ENCODE measurements around the gene FDXR. TPM values are rescaled to one million over a fixed set of nuclear protein-coding genes. Genes with fewer than 3 reads are reported as not detected.
"Not testable (repeated sequence)": the region's sequence is repeated elsewhere in the genome, so short reads cannot be mapped to it uniquely, and the experiment has no call there.

FDXR gene
- total and polyA plus RNA-seq, 2 donors (not counting 3 experiments of a cell fraction or from before 2014, with no cell fraction given): 19.7 to 33.4 TPM

GRCh38 chr17:74870028-74870427 lies 2.8 kb downstream of the FDXR start:
- H3K27ac ChIP-seq (ENCODE audit: insufficient read depth, low read depth, low read length); BruUV-seq (replicated peaks); DNase-seq (ENCODE audit: low read depth, low spot score); H3K9ac ChIP-seq (replicated peaks; ENCODE audit: extremely low read depth, insufficient read depth, low read length); H3K9me3 ChIP-seq (replicated peaks; ENCODE audit: control insufficient read depth, insufficient read depth, low read length); H3K9me1 ChIP-seq (replicated peaks; ENCODE audit: control insufficient read depth, extremely low read depth, insufficient read depth, low read length); H3K4me2 ChIP-seq (ENCODE audit: insufficient read depth, low read length); FAIRE-seq; dilution Hi-C loops (cut with MboI; ENCODE audit: extremely low pct_ligation_motif_present, low sequenced_read_pairs); H4K20me1 ChIP-seq (replicated peaks; ENCODE audit: control insufficient read depth, extremely low read depth, insufficient read depth, low read length); H2AFZ ChIP-seq (ENCODE audit: low read depth, low read length); H3K36me3 ChIP-seq (ENCODE audit: control insufficient read depth in 2 of 2, extremely low read depth in 1 of 2, insufficient read depth in 2 of 2, low read length in 2 of 2); H3K79me2 ChIP-seq (ENCODE audit: control insufficient read depth, insufficient read depth, low read length); H3K4me3 ChIP-seq (replicated peaks in 1 of 3; ENCODE audit: insufficient read depth in 1 of 3, low read depth in 1 of 3, low read length in 3 of 3); H3K27me3 ChIP-seq (ENCODE audit: control insufficient read depth in 2 of 2, insufficient read depth in 2 of 2, low read length in 2 of 2): not testable (repeated sequence)
- CTCF ChIA-PET: interaction anchor here (0.6 to 3.1 kb wide), 2 partner anchors 9 to 27 kb away, joined by 4 to 19 read pairs; partner anchors contain the start of gene GRIN2C
- intact Hi-C loops (cut with micrococcal nuclease): loop anchor here (5.0 kb wide), 1 partner anchor 93 kb away; the partner anchor contains the start of gene NAT9
- POLR2A ChIA-PET: interaction anchor here (0.6 kb wide), 1 partner anchor 107 kb away, joined by 5 read pairs; no protein-coding TSS in a partner anchor
- H3K4me1 ChIP-seq (ENCODE audit: control insufficient read depth, extremely low read depth, insufficient read depth, low read length): peaks cover 26% of the 10 kb centered on the region

- intact Hi-C loops (cut with micrococcal nuclease): no loop called here
- CTCF ChIA-PET: interaction anchor here (0.6 to 14.2 kb wide), 6 partner anchors 8 to 124 kb away, joined by 3 to 325 read pairs (median 4); partner anchors contain the start of genes GRIN2C and NAT9
Measured at GRCh38 chr17:74868908-74869255, 3.9 kb downstream of the FDXR start.

More at GRCh38 chr17:74868908-74869255, 3.9 kb downstream of the FDXR start:
- Histone ChIP-seq H3K27me3 (ENCODE audit: control insufficient read depth in 2 of 2, insufficient read depth in 2 of 2, low read length in 2 of 2) (no peaks in the 10 kb centered on the region), H3K4me2 (ENCODE audit: insufficient read depth, low read length) (no peak overlapping the region), H2AFZ (ENCODE audit: low read depth, low read length) (no peak overlapping the region), H3K4me3 (replicated peaks in 1 of 3; ENCODE audit: insufficient read depth in 1 of 3, low read depth in 1 of 3, low read length in 3 of 3) (no peak overlapping the region), H3K9me3 (replicated peaks; ENCODE audit: control insufficient read depth, insufficient read depth, low read length) (no peaks in the 10 kb centered on the region), H4K20me1 (replicated peaks; ENCODE audit: control insufficient read depth, extremely low read depth, insufficient read depth, low read length) (no peaks in the 10 kb centered on the region), H3K9ac (replicated peaks; ENCODE audit: extremely low read depth, insufficient read depth, low read length) (no peak overlapping the region), H3K4me1 (ENCODE audit: control insufficient read depth, extremely low read depth, insufficient read depth, low read length) (peaks cover 23% of the 10 kb centered on the region), H3K27ac (ENCODE audit: insufficient read depth, low read depth, low read length) (no peak overlapping the region), H3K9me1 (replicated peaks; ENCODE audit: control insufficient read depth, extremely low read depth, insufficient read depth, low read length) (no peaks in the 10 kb centered on the region), H3K36me3 (ENCODE audit: control insufficient read depth in 2 of 2, extremely low read depth in 1 of 2, insufficient read depth in 2 of 2, low read length in 2 of 2) (no peaks in the 10 kb centered on the region), H3K79me2 (ENCODE audit: control insufficient read depth, insufficient read depth, low read length) (no peaks in the 10 kb centered on the region)
- no peak for DNase-seq (ENCODE audit: low read depth, low spot score)
- TF ChIP-seq GATA2 (IDR thresholded peaks at IDR 0.05; ENCODE audit: insufficient read depth, insufficient read length, low read depth, low read length) (no peak), FOS (IDR thresholded peaks at IDR 0.05; ENCODE audit: borderline replicate concordance, insufficient read depth, low read length) (no peak), MYC (IDR thresholded peaks at IDR 0.05; ENCODE audit: low read depth, low read length) (no peak), EZH2 (IDR thresholded peaks at IDR 0.05; ENCODE audit: borderline replicate concordance, low read depth, low read length, severe bottlenecking) (no peak), POLR2A (IDR thresholded peaks at IDR 0.05; ENCODE audit: low read depth, low read length) (no peak), CTCF (IDR thresholded peaks at IDR 0.05; ENCODE audit: extremely low read depth in 1 of 2, insufficient read depth in 1 of 2, low read depth in 1 of 2, low read length in 2 of 2) (no peak), JUN (IDR thresholded peaks at IDR 0.05; ENCODE audit: borderline replicate concordance, insufficient read depth, insufficient read length, low read depth) (no peak)
- dilution Hi-C loops (cut with MboI; ENCODE audit: extremely low pct_ligation_motif_present, low sequenced_read_pairs): no loop called here
- BruUV-seq (replicated peaks): no TSS peak
- POLR2A ChIA-PET: no interaction called here
- FAIRE-seq: no peak

Data from endothelial cell of umbilical vein (primary cell).